Suprapubic skin (tissue), 4 donors: ENCODE data around the gene NANOS3. TPM values are rescaled to one million over a fixed set of nuclear protein-coding genes. Genes with fewer than 3 reads are reported as not detected.

Experiments
- DNase-seq, 2 donors: peaks; one replicate each; pipeline ENCODE4 v3.0.0-alpha.2; 2019; ENCODE audit warnings: low spot score in 2 of 2
- H3K27ac ChIP-seq: fragments of 200-600 bp; sonication (generic); one replicate; pipeline ENCODE4 v1.5.1; 2019
- H3K27me3 ChIP-seq: fragments of 200-600 bp; sonication (generic); one replicate; pipeline ENCODE4 v1.5.1; 2019
- H3K36me3 ChIP-seq: fragments of 200-600 bp; sonication (generic); one replicate; pipeline ENCODE4 v1.5.1; 2019
- H3K4me1 ChIP-seq: fragments of 200-600 bp; sonication (generic); one replicate; pipeline ENCODE4 v1.5.1; 2019
- H3K4me3 ChIP-seq: fragments of 200-600 bp; sonication (generic); one replicate; pipeline ENCODE4 v1.5.1; 2019; ENCODE audit warnings: mild to moderate bottlenecking
- H3K9me3 ChIP-seq: fragments of 200-600 bp; sonication (generic); one replicate; pipeline ENCODE4 v1.5.1; 2019
- CTCF ChIP-seq, 2 donors: fragments of 200-600 bp in 1 of 2; fragments of 450-650 bp in 1 of 2; sonication (generic) in 1 of 2; IDR thresholded peaks; one replicate each; pipeline ENCODE4 v1.5.1; 2016 to 2019; ENCODE audit warnings: antibody characterized with exemption in 2 of 2, mild to moderate bottlenecking in 1 of 2, moderate library complexity in 1 of 2
- EP300 ChIP-seq: sonication (generic); formaldehyde crosslinking; IDR thresholded peaks from one replicate; pipeline ENCODE4 v1.6.1; 2017; ENCODE audit warnings: antibody characterized with exemption
- POLR2A ChIP-seq, 2 donors: fragments of 450-650 bp; IDR thresholded peaks; one replicate each; pipeline ENCODE4 v1.6.1; 2017; ENCODE audit warnings: antibody characterized with exemption in 2 of 2, mild to moderate bottlenecking in 2 of 2, moderate library complexity in 2 of 2
- POLR2AphosphoS5 ChIP-seq, 3 donors: sonication (generic); formaldehyde crosslinking; IDR thresholded peaks; one replicate each; pipeline ENCODE4 v1.6.1; 2017; ENCODE audit warnings: antibody characterized with exemption in 3 of 3
- WGBS: methylation state at CpG from one replicate; pipeline ENCODE4 v1.1.5; 2018; 5-methylcytosine and 5-hydroxymethylcytosine counted together
- total RNA-seq, 4 donors: library from RNA; depleted of rRNA; stranded (reverse); fragments of >200 nt; gene quantifications; one replicate each; pipeline ENCODE4 v1.1.0, GENCODE V29; 2016

The NANOS3 gene
- total RNA-seq, 4 donors from 2014 or later: not detected

GRCh38 chr19:13872339-13872694, 4.6 kb upstream of the NANOS3 start:
- Histone ChIP-seq H3K27me3 (no peaks in the 10 kb centered on the region), H3K27ac (no peak overlapping the region), H3K4me3 (peak overlapping the region; percentile 54), H3K36me3 (no peaks in the 10 kb centered on the region), H3K9me3 (no peaks in the 10 kb centered on the region), H3K4me1 (peaks cover 17% of the 10 kb centered on the region)
- no peak for DNase-seq
- 26% methylated on average over 5 of the region's 5 CpGs for WGBS
- no peak for TF ChIP-seq POLR2AphosphoS5 (IDR thresholded peaks at IDR 0.05)
- TF ChIP-seq EP300: no peak
- no peak for TF ChIP-seq POLR2A (IDR thresholded peaks at IDR 0.05)
- TF ChIP-seq CTCF (IDR thresholded peaks at IDR 0.05): no peak

- DNase-seq: no peak
- no peak overlapping the region for H3K27ac ChIP-seq
- H3K9me3 ChIP-seq: no peaks in the 10 kb centered on the region
- WGBS: 3% methylated on average over 28 of the region's 45 CpGs
- no peaks in the 10 kb centered on the region for H3K27me3 ChIP-seq
- H3K4me1 ChIP-seq: peaks cover 17% of the 10 kb centered on the region
- TF ChIP-seq POLR2AphosphoS5 (IDR thresholded peaks at IDR 0.05): no peak
- TF ChIP-seq CTCF (IDR thresholded peaks at IDR 0.05): peak in 1 of 2 donors; percentile 7
- no peaks in the 10 kb centered on the region for H3K36me3 ChIP-seq
- H3K4me3 ChIP-seq: peak overlapping the region; percentile 54
Measured at GRCh38 chr19:13872695-13873389, 4.1 kb upstream of the NANOS3 start.

- no peak for TF ChIP-seq CTCF (IDR thresholded peaks at IDR 0.05)
- no peak for TF ChIP-seq POLR2A (IDR thresholded peaks at IDR 0.05)
- no peak for TF ChIP-seq POLR2AphosphoS5 (IDR thresholded peaks at IDR 0.05)
- no peak for TF ChIP-seq EP300
Measured at GRCh38 chr19:13873834-13874515, 3.0 kb upstream of the NANOS3 start.

GRCh38 chr19:13875824-13876223, 1.1 kb upstream of the NANOS3 start:
- 94% methylated on average over 5 of the region's 5 CpGs for WGBS

More at GRCh38 chr19:13873834-13874515, 3.0 kb upstream of the NANOS3 start:
- no peaks in the 10 kb centered on the region for H3K36me3 ChIP-seq
- no peaks in the 10 kb centered on the region for H3K9me3 ChIP-seq
- no peak overlapping the region for H3K27ac ChIP-seq
- H3K4me1 ChIP-seq: peaks cover 17% of the 10 kb centered on the region
- no peak overlapping the region for H3K4me3 ChIP-seq
- no peaks in the 10 kb centered on the region for H3K27me3 ChIP-seq
- DNase-seq: no peak
- WGBS: 50% methylated on average over 31 of the region's 35 CpGs

More at GRCh38 chr19:13875824-13876223, 1.1 kb upstream of the NANOS3 start:
- no peak for DNase-seq
- TF ChIP-seq CTCF (IDR thresholded peaks at IDR 0.05) (no peak), POLR2A (IDR thresholded peaks at IDR 0.05) (no peak), EP300 (no peak), POLR2AphosphoS5 (IDR thresholded peaks at IDR 0.05) (no peak)
- no peaks in the 10 kb centered on the region for H3K27me3 ChIP-seq
- H3K4me1 ChIP-seq: peaks cover 29% of the 10 kb centered on the region
- no peaks in the 10 kb centered on the region for H3K36me3 ChIP-seq
- no peak overlapping the region for H3K4me3 ChIP-seq
- H3K27ac ChIP-seq: no peak overlapping the region
- no peaks in the 10 kb centered on the region for H3K9me3 ChIP-seq
